K562 (cell line): ENCODE results near the gene MICAL2. TPM values are rescaled to one million over a fixed set of nuclear protein-coding genes. Genes with fewer than 3 reads are reported as not detected.
A peak's percentile ranks its signal among the peaks of the same experiment; 100 is the strongest.

Experiments
- ATAC-seq: fragments of 200-7000 bp; cut with Tn5 transposase; 3 replicates; pipeline ENCODE4 v1.9.1; 2020; ENCODE audit warnings: moderate library complexity
- BruUV-seq: library from RNA; stranded (reverse); fragments of 400-500 nt; replicated peaks from 2 replicates; lab custom pipeline; 2021; lab: Mats Ljungman, UMichigan
- CTCF ChIA-PET: fragments of 300-600 bp; formaldehyde crosslinking; extraction: SDS; loops from one replicate; lab custom pipeline; 2021; ENCODE audit warnings: low intra/inter-chr PET ratio; lab: Yijun Ruan, JAX
- POLR2A ChIA-PET: fragments of 300-600, 350-650 bp; sonication (Branson Sonifier 250); formaldehyde crosslinking; extraction: SDS; loops from one replicate; lab custom pipeline; 2021; ENCODE audit warnings: antibody characterized with exemption, inconsistent platforms; lab: Yijun Ruan, JAX
- DNase-seq, 4 experiments: peaks; one replicate each; pipeline versions ENCODE4 v3.0.0 to v3.0.0-alpha.2; 2011 to 2018; ENCODE audit warnings: low spot score in 3 of 4, mixed read lengths in 3 of 4; ENCODE audit errors: extremely low read depth in 1 of 4
- FAIRE-seq: peaks from 2 replicates; lab custom pipeline; 2011; peaks lifted over from hg19 to GRCh38; lab: Jason Lieb, UNC
- H2AFZ ChIP-seq: 2 replicates; pipeline ENCODE4 v1.6.0; 2011; ENCODE audit warnings: low read depth, low read length, control low read depth, inconsistent platforms
- H3K27ac ChIP-seq: fragments of 200-600 bp; 3 replicates; pipeline ENCODE4 v1.8.0; 2011; ENCODE audit warnings: low read depth, mild to moderate bottlenecking, control low read depth, inconsistent platforms, low read length, moderate library complexity, mixed read lengths; ENCODE audit errors: extremely low read depth
- H3K27me3 ChIP-seq, 2 experiments: fragments of 300-600 bp in 1 of 2; 2 replicates in 1 of 2; 3 replicates in 1 of 2; pipeline versions ENCODE4 v1.6.0 to v1.8.0; 2011; ENCODE audit warnings: inconsistent platforms in 2 of 2, low read length in 2 of 2, mild to moderate bottlenecking in 1 of 2, mixed read lengths in 1 of 2, moderate library complexity in 1 of 2; ENCODE audit not compliant: control insufficient read depth in 2 of 2, insufficient read depth in 2 of 2
- H3K36me3 ChIP-seq: fragments of 300-600 bp; 3 replicates; pipeline ENCODE4 v1.8.0; 2011; ENCODE audit warnings: mild to moderate bottlenecking, low read length, inconsistent platforms; ENCODE audit not compliant: control insufficient read depth, insufficient read depth
- H3K4me1 ChIP-seq, 2 experiments: fragments of 200-600 bp in 1 of 2; replicated peaks in 1 of 2; 2 replicates in 1 of 2; 3 replicates in 1 of 2; pipeline versions ENCODE4 v1.5.1 to v1.8.0; 2011; ENCODE audit warnings: inconsistent platforms in 2 of 2, low read length in 2 of 2, mild to moderate bottlenecking in 1 of 2, mixed read lengths in 1 of 2, moderate library complexity in 1 of 2; ENCODE audit not compliant: control insufficient read depth in 2 of 2, insufficient read depth in 2 of 2
- H3K4me2 ChIP-seq: 2 replicates; pipeline ENCODE4 v1.6.1; 2011; ENCODE audit warnings: low read length, control low read depth, inconsistent platforms, mixed read lengths; ENCODE audit not compliant: insufficient read depth
- H3K4me3 ChIP-seq: fragments of 200-600 bp; sonication (generic), shearing (Covaris generic); 2 replicates; pipeline ENCODE4 v1.5.1; 2016; ENCODE audit warnings: control low read depth, inconsistent platforms
- H3K79me2 ChIP-seq: fragments of 200-600 bp; 3 replicates; pipeline ENCODE4 v1.8.0; 2011; ENCODE audit warnings: low read length, inconsistent platforms; ENCODE audit not compliant: control insufficient read depth, insufficient read depth
- H3K9ac ChIP-seq, 2 experiments: 2 replicates each; pipeline versions ENCODE4 v1.6.0 to v1.6.1; 2011; ENCODE audit warnings: low read depth in 2 of 2, low read length in 2 of 2, control low read depth in 1 of 2, inconsistent platforms in 1 of 2, mild to moderate bottlenecking in 1 of 2, mixed read lengths in 1 of 2; ENCODE audit not compliant: insufficient read depth in 1 of 2
- H3K9me1 ChIP-seq: one replicate; pipeline ENCODE4 v1.6.0; 2011; ENCODE audit warnings: inconsistent platforms, mild to moderate bottlenecking, low read length, moderate library complexity; ENCODE audit not compliant: control insufficient read depth, insufficient read depth
- H3K9me3 ChIP-seq: replicated peaks from 2 replicates; pipeline ENCODE4 v1.5.1; 2011; ENCODE audit warnings: low read depth, low read length, inconsistent platforms; ENCODE audit not compliant: control insufficient read depth, insufficient read depth
- H4K20me1 ChIP-seq: replicated peaks from 2 replicates; pipeline ENCODE4 v1.6.1; 2011; ENCODE audit warnings: low read length, inconsistent platforms, mixed read lengths; ENCODE audit not compliant: control insufficient read depth, insufficient read depth
- CEBPB ChIP-seq: fragments of 450-650 bp; IDR thresholded peaks from 2 replicates; pipeline ENCODE4 v1.6.1; 2016; ENCODE audit warnings: missing genetic modification characterization, missing compliant biosample characterization
- FOXA1 ChIP-seq: fragments of 450-650 bp; IDR thresholded peaks from 2 replicates; pipeline ENCODE4 v1.6.1; 2016; ENCODE audit warnings: mild to moderate bottlenecking, borderline replicate concordance
- LEF1 ChIP-seq: fragments of 450-650 bp; IDR thresholded peaks from 2 replicates; pipeline ENCODE4 v1.6.1; 2016; ENCODE audit warnings: mild to moderate bottlenecking
- RREB1 ChIP-seq: fragments of 250-450 bp; sonication (Bioruptor Pico); IDR thresholded peaks from 2 replicates; pipeline ENCODE4 v1.4.0; 2020
- SIX5 ChIP-seq, 2 experiments: IDR thresholded peaks; 2 replicates each; pipeline ENCODE4 v1.6.1; 2011; ENCODE audit warnings: low read length in 2 of 2, borderline replicate concordance in 1 of 2, low read depth in 1 of 2, mild to moderate bottlenecking in 1 of 2, moderate library complexity in 1 of 2; ENCODE audit not compliant: insufficient read depth in 1 of 2
- WGBS: fragments of 100-300 bp; shearing (Covaris generic); methylation state at CpG from one replicate; pipeline ENCODE4 v1.1.6; 2016; ENCODE audit warnings: low coverage, mixed read lengths; ENCODE audit not compliant: insufficient coverage; ENCODE audit errors: missing lambda C conversion rate; 5-methylcytosine and 5-hydroxymethylcytosine counted together
- in situ Hi-C: fragments of 300-500 bp; cut with MboI; formaldehyde crosslinking; loops from 4 replicates; pipeline ENCODE4 v1.15.0; 2018; ENCODE audit warnings: inconsistent platforms, mixed read lengths
- intact Hi-C: fragments of 100-400 bp; cut with micrococcal nuclease; formaldehyde crosslinking; loops from 2 replicates; pipeline ENCODE4 v1.14.2; 2022
- polyA plus RNA-seq, 8 experiments: library from polyadenylated mRNA; depleted of rRNA in 4 of 8; stranded (reverse) in 5 of 8; unstranded in 3 of 8; fragments of >200 nt; fragmentation: Nextera tagmentation in 2 of 8; fragmentation: Illumina TruSeq in 1 of 8; extraction: Ambion mirVana in 2 of 8; extraction: Trizol in 1 of 8; gene quantifications; 2 replicates each; pipeline versions ENCODE4 v1.2.1 to v1.2.3, GENCODE V29; 2011 to 2014; ENCODE audit warnings: inconsistent platforms in 1 of 8, missing spikeins in 1 of 8
- total RNA-seq, 7 experiments: library from RNA; depleted of rRNA in 6 of 7; stranded (reverse); fragments of >200 nt in 6 of 7; fragmentation: Illumina TruSeq in 2 of 7; extraction: Trizol in 2 of 7; gene quantifications; 2 replicates each; pipeline versions ENCODE4 v1.2.1 to v1.2.3, GENCODE V29; 2011 to 2021; ENCODE audit warnings: low replicate concordance in 1 of 7

MICAL2 gene
- total and polyA plus RNA-seq, 9 of the 15 experiments (the other 6 are each of a cell fraction or from before 2014, with no cell fraction given): 4.7 to 64.2 (median 33.6) TPM

DNA sequence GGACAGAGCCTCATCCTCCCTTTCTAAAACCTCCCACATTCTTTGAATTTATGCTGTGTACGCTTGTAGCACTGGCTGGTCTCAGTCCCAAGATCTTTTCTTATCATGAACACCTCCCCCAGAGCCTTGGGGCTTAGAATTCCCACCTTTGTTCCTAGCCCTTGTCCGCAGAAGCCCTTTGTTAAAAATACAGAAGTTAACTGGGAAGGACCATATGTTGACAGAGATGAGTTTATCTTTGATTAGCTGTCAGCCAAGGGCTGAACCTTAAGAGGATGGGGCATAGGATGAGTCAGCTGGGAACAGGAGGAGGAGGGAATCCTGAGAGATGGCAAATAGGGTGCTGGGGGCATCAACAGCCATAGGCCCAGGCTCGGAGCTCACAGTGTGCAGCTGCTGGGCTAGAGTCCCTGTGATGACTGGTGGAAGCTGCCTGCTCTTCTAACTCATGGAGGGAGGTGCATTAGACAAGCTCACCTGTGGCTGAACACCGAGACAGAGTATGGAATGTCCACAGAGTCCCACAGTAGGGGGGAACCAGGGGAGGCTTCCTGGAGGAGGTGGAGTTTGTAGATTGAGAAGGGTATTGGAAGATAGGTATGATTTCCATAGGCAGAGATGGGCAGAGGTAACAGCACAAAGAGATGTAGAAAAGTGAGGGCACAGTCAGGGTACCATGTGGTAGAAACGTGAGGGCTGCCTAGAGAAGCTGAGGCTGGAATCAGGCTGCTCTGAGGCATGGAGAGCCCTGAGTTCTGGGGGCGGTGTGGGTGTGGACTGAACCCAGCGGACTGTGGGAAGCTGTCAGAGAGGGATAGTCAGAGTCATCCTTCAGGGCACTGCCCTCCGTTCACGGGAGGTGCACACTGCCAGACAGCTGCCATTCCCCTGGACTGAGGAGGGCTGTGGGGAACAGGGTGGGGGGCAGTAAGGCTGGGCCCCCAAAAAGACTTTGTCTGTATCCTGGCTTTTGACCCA, 9.9 kb downstream of the MICAL2 start (continued):
- peak; percentile 93 for TF ChIP-seq RREB1
- peak; percentile 28; the same call in 1 of the 2 replicates for TF ChIP-seq LEF1

- H3K9me1 ChIP-seq: peaks cover 3% of the 10 kb centered on the region
- no peak overlapping the region for H3K27ac ChIP-seq
- no peak for TF ChIP-seq FOXA1
- TF ChIP-seq SIX5 (IDR thresholded peaks at IDR 0.05; ENCODE audit: borderline replicate concordance in 1 of 2, insufficient read depth in 1 of 2, low read depth in 1 of 2, low read length in 2 of 2): no peak
- no peak for TF ChIP-seq CEBPB
- FAIRE-seq: no peak
- intact Hi-C loops (no loop called here), in situ Hi-C loops (no loop called here)
- ChIA-PET POLR2A (interaction anchor here (0.6 to 1.5 kb wide), 4 partner anchors 8 to 236 kb away, joined by 3 to 4 read pairs (median 3); no protein-coding TSS in a partner anchor), CTCF (no interaction called here)
- H3K27me3 ChIP-seq: no peaks in the 10 kb centered on the region
- BruUV-seq: no TSS peak
- peaks cover 64 to 77% of the 10 kb centered on the region in 2 experiments for H3K4me1 ChIP-seq
- no peaks in the 10 kb centered on the region for H4K20me1 ChIP-seq
- no peak for DNase-seq
- no peak overlapping the region for H3K4me3 ChIP-seq
- peak overlapping the region in 1 of 2 experiments; percentile 6; a peak in 1 of 4 replicates for H3K9ac ChIP-seq
- H3K36me3 ChIP-seq: peaks cover 14% of the 10 kb centered on the region
- ATAC-seq: no peak
- peaks cover 45% of the 10 kb centered on the region for H3K79me2 ChIP-seq
- no peak overlapping the region for H3K4me2 ChIP-seq
- no peak overlapping the region for H2AFZ ChIP-seq
- 64% methylated on average over 5 of the region's 5 CpGs for WGBS
- no peaks in the 10 kb centered on the region for H3K9me3 ChIP-seq
These were observed 10.6 kb downstream of the MICAL2 start for GRCh38 chr11:12121011-12121410.
